Kidney (tissue), 14 donors: ENCODE measurements around the gene SH3GL2. TPM values are rescaled to one million over a fixed set of nuclear protein-coding genes. Genes with fewer than 3 reads are reported as not detected.

Experiments used
- DNase-seq, 5 donors: peaks; one replicate each; pipeline ENCODE4 v3.0.0-alpha.2; 2013 to 2020
- FAIRE-seq: peaks from 2 replicates; lab custom pipeline; 2012; peaks lifted over from hg19 to GRCh38; lab: Jason Lieb, UNC
- H3K27ac ChIP-seq, 2 donors: one replicate each; pipeline ENCODE4 v1.7.0; 2013; ENCODE audit warnings: low read depth in 2 of 2, low read length in 2 of 2, inconsistent platforms in 1 of 2
- H3K27me3 ChIP-seq: one replicate; pipeline ENCODE4 v1.7.1; 2013; ENCODE audit warnings: low read length, inconsistent platforms; ENCODE audit not compliant: control insufficient read depth, insufficient read depth
- H3K36me3 ChIP-seq, 3 donors: one replicate each; pipeline versions ENCODE4 v1.7.0 to v1.7.1; 2013; ENCODE audit warnings: low read length in 3 of 3, control low read depth in 1 of 3, inconsistent platforms in 1 of 3; ENCODE audit not compliant: insufficient read depth in 3 of 3, control insufficient read depth in 2 of 3
- H3K4me1 ChIP-seq, 3 donors: one replicate each; pipeline versions ENCODE4 v1.7.0 to v1.7.1; 2013; ENCODE audit warnings: low read length in 3 of 3, inconsistent platforms in 1 of 3, low read depth in 1 of 3; ENCODE audit not compliant: control insufficient read depth in 2 of 3, insufficient read depth in 2 of 3
- H3K4me3 ChIP-seq, 3 donors: one replicate each; pipeline versions ENCODE4 v1.7.0 to v1.8.1; 2013; ENCODE audit warnings: low read length in 3 of 3, control low read depth in 1 of 3, inconsistent platforms in 1 of 3
- H3K9ac ChIP-seq, 3 donors: one replicate each; pipeline versions ENCODE4 v1.7.0 to v1.7.1; 2013; ENCODE audit warnings: low read length in 3 of 3, control low read depth in 1 of 3, inconsistent platforms in 1 of 3
- H3K9me3 ChIP-seq, 3 donors: one replicate each; pipeline versions ENCODE4 v1.7.0 to v1.7.1; 2013; ENCODE audit warnings: low read length in 3 of 3, control low read depth in 1 of 3, inconsistent platforms in 1 of 3; ENCODE audit not compliant: control insufficient read depth in 2 of 3, insufficient read depth in 1 of 3
- intact Hi-C: fragments of 100-400 bp; cut with DNase I; formaldehyde crosslinking; loops from one replicate; pipeline ENCODE4 v1.11.1; 2022
- polyA plus RNA-seq: library from polyadenylated mRNA; stranded (reverse); fragments of 350-450 nt; fragmentation: Illumina TruSeq; extraction: RNeasy Lipid Tissue Mini Kit (QIAGEN cat#74804); gene quantifications from one replicate; pipeline ENCODE4 v1.2.3, GENCODE V29; 2014; ENCODE audit warnings: low read depth, low replicate concordance; ENCODE audit not compliant: insufficient read depth
- total RNA-seq: library from RNA; stranded (reverse); fragmentation: NEBNext Ultra II Directional; extraction: Animal tissue kit (Norgen Biotek cat#: 25700); gene quantifications from one replicate; pipeline ENCODE4 v1.2.1, GENCODE V29; 2021
- TF ChIP-seq, protein P1 (sequence below): IDR thresholded peaks from 3 replicates; pipeline ENCODE4 v1.5.1; 2012; ENCODE audit warnings: mild to moderate bottlenecking, moderate library complexity, borderline replicate concordance; ENCODE audit not compliant: insufficient read depth; ENCODE audit errors: extremely low read depth
- donor health status: control.
- donor health status: control.
- donor health status: control.
- donor health status: control.
- donor health status: control.
- donor health status: DM: yes; HTN: yes; CAD: no.
- donor health status: Normal renal cell carcinoma (clear cell type).

SH3GL2 gene
- total and polyA plus RNA-seq, 2 donors from 2014 or later = 3.1 to 20.0 TPM

DNA sequence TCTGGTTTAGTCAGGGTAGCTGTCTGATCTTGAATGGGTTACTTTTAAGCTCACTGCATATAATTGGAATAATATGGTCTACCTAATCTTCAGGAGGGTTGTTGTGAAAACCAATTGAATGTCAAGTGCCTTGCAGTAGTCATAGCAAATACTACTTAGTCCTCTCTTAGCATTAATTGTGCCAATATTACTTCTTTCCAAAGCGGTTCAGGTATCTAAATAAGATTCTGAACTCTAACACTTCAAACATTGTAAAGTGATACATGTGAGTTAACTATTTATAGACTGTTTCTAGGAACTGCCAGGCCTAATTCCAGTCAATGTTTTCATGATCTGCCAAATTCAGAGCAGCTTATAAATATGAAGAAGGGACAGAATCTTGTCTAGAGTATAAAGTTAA, 140.2 kb downstream of the SH3GL2 start:
- no peak for DNase-seq
- H3K9me3 ChIP-seq = peaks cover 0 to 4% (median 0%) of the 10 kb centered on the region in 3 donors
- intact Hi-C loops = no loop called here
- H3K4me1 ChIP-seq = no peaks in the 10 kb centered on the region
- FAIRE-seq = no peak
- H3K27me3 ChIP-seq = no peaks in the 10 kb centered on the region
- no peak overlapping the region for H3K4me3 ChIP-seq
- TF ChIP-seq, protein P1, sequence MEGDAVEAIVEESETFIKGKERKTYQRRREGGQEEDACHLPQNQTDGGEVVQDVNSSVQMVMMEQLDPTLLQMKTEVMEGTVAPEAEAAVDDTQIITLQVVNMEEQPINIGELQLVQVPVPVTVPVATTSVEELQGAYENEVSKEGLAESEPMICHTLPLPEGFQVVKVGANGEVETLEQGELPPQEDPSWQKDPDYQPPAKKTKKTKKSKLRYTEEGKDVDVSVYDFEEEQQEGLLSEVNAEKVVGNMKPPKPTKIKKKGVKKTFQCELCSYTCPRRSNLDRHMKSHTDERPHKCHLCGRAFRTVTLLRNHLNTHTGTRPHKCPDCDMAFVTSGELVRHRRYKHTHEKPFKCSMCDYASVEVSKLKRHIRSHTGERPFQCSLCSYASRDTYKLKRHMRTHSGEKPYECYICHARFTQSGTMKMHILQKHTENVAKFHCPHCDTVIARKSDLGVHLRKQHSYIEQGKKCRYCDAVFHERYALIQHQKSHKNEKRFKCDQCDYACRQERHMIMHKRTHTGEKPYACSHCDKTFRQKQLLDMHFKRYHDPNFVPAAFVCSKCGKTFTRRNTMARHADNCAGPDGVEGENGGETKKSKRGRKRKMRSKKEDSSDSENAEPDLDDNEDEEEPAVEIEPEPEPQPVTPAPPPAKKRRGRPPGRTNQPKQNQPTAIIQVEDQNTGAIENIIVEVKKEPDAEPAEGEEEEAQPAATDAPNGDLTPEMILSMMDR = no peak
- no peaks in the 10 kb centered on the region for H3K36me3 ChIP-seq
- H3K9ac ChIP-seq = no peak overlapping the region
- H3K27ac ChIP-seq = no peak overlapping the region

DNA sequence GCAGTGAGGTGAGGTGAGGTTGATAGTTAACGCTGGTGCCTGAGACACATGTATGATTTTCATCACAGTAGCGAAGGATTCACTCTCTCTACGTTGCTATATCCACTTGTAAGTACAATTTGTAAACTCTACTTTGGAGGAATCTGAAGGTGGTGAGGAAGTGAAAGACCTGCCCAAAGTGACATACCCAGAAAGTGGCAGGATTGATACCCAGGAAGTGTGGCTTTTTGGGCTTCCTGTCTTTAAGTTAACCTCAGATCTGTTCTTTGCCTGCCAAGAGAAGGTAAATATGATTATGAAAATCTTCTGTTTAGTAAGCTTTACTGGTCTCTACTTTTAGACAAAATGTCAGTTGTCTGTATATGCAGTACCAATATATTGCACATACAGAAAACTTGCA, 143.1 kb downstream of the SH3GL2 start:
- DNase-seq (no peak), FAIRE-seq (no peak)
- TF ChIP-seq, protein P1 = no peak
- Histone ChIP-seq H3K4me1 (no peaks in the 10 kb centered on the region), H3K9me3 (peaks cover 0 to 4% (median 0%) of the 10 kb centered on the region in 3 donors), H3K36me3 (no peaks in the 10 kb centered on the region), H3K27me3 (no peaks in the 10 kb centered on the region), H3K27ac (no peak overlapping the region), H3K9ac (no peak overlapping the region), H3K4me3 (no peak overlapping the region)
- intact Hi-C loops = no loop called here

DNA sequence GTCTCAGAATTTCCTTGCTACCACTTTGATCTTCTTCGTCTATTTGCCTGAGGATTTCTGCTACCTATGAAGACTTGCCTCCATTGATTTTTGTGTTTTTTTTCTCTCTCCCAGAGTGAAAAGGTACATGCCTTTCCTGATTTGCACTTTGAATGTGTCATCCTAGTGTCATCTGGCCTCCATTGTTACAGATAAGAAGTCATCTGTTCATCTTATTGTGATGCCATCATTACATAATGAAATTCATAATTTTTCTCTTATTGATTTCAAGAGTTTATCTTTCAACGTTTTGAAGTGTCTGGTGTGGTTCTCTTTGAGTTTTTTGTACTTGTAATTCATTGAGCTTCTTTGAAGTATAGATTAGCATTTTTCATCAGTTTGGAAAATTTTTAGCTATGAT, 144.8 kb downstream of the SH3GL2 start:
- TF ChIP-seq, protein P1 = no peak
- FAIRE-seq = no peak

More for the DNA sequence above, 144.8 kb downstream of the SH3GL2 start:
- H3K9ac ChIP-seq = no peak overlapping the region
- H3K27ac ChIP-seq = no peak overlapping the region
- H3K27me3 ChIP-seq = no peaks in the 10 kb centered on the region
- no peaks in the 10 kb centered on the region for H3K4me1 ChIP-seq
- H3K36me3 ChIP-seq = no peaks in the 10 kb centered on the region
- no peak overlapping the region for H3K4me3 ChIP-seq
- peaks cover 0 to 4% (median 0%) of the 10 kb centered on the region in 3 donors for H3K9me3 ChIP-seq
- DNase-seq = no peak
- intact Hi-C loops = no loop called here
